Testis (tissue), 3 donors: ENCODE measurements around the gene ELF2. TPM values are rescaled to one million over a fixed set of nuclear protein-coding genes. Genes with fewer than 3 reads are reported as not detected.
"Not testable (repeated sequence)": the region's sequence is repeated elsewhere in the genome, so short reads cannot be mapped to it uniquely, and the experiment has no call there.

Source experiments
- DNase-seq: peaks from one replicate; pipeline ENCODE4 v3.0.0-alpha.2; 2019
- H3K27ac ChIP-seq, 2 donors: fragments of 200-600 bp; sonication (generic); one replicate each; pipeline ENCODE4 v1.5.1; 2019
- H3K27me3 ChIP-seq: fragments of 200-600 bp; sonication (generic); one replicate; pipeline ENCODE4 v1.5.1; 2019
- H3K36me3 ChIP-seq: fragments of 200-600 bp; sonication (generic); one replicate; pipeline ENCODE4 v1.5.1; 2017; ENCODE audit warnings: low read depth; ENCODE audit errors: missing control alignments
- H3K4me1 ChIP-seq: fragments of 200-600 bp; sonication (generic); one replicate; pipeline ENCODE4 v1.5.1; 2019
- H3K4me3 ChIP-seq, 2 donors: fragments of 200-600 bp; sonication (generic); one replicate each; pipeline ENCODE4 v1.5.1; 2017 to 2019
- H3K9me3 ChIP-seq: fragments of 200-600 bp; sonication (generic); one replicate; pipeline ENCODE4 v1.5.1; 2017
- POLR2A ChIP-seq: fragments of 450-650 bp; IDR thresholded peaks from one replicate; pipeline ENCODE4 v1.6.1; 2017; ENCODE audit warnings: antibody characterized with exemption, mild to moderate bottlenecking, moderate library complexity
- WGBS, 2 donors: methylation state at CpG; one replicate each; pipeline ENCODE4 v1.1.5; 2018; 5-methylcytosine and 5-hydroxymethylcytosine counted together
- intact Hi-C: fragments of 100-400 bp; cut with DNase I; formaldehyde crosslinking; loops from one replicate; pipeline ENCODE4 v1.15.1; 2023; ENCODE audit warnings: low total_unique reads
- polyA plus RNA-seq: library from polyadenylated mRNA; stranded (reverse); fragments of 350-450 nt; fragmentation: Illumina TruSeq; extraction: RNeasy Lipid Tissue Mini Kit (QIAGEN cat#74804); gene quantifications from one replicate; pipeline ENCODE4 v1.2.3, GENCODE V29; 2014; ENCODE audit warnings: low read depth, low replicate concordance; ENCODE audit not compliant: insufficient read depth
- total RNA-seq, 2 donors: library from RNA; depleted of rRNA; stranded (reverse); fragments of >200 nt; gene quantifications; one replicate each; pipeline ENCODE4 v1.2.3, GENCODE V29; 2016
- TF ChIP-seq, protein P1 (sequence below), 3 experiments: fragments of 450-650 bp in 2 of 3; fragments of 200-600 bp in 1 of 3; sonication (generic) in 1 of 3; IDR thresholded peaks; one replicate each; pipeline ENCODE4 v1.5.1; 2016 to 2019; ENCODE audit warnings: antibody characterized with exemption in 3 of 3, mild to moderate bottlenecking in 2 of 3, moderate library complexity in 1 of 3

Gene ELF2
- total and polyA plus RNA-seq, 3 donors from 2014 or later = 52.0 to 72.6 (median 53.6) TPM

DNA sequence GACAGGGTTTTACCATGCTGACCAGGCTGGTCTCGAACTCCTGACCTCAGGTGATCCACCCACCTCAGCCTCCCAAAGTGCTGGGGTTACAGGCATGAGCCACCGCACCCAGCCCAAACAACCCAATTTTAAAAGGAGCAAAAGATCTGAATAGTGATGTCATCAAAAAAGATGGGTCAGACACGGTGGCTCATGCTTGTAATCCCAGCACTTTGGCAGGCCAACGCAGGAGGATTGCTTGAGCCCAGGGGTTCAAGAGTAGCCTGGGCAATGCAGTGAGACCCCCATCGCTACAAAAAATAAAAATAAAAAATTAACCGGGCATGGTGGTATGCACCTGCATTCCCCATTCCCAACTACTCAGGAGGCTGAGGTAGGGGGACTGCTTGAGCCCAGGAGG, 6.1 kb downstream of the ELF2 start:
- H3K4me1 ChIP-seq = peaks cover 8% of the 10 kb centered on the region
- no peaks in the 10 kb centered on the region for H3K9me3 ChIP-seq
- DNase-seq = no peak
- intact Hi-C loops = loop anchor here (10.0 kb wide), 1 partner anchor 86 kb away; no protein-coding TSS in a partner anchor
- H3K27ac ChIP-seq = no peak overlapping the region
- no peak for TF ChIP-seq POLR2A
- TF ChIP-seq, protein P1, sequence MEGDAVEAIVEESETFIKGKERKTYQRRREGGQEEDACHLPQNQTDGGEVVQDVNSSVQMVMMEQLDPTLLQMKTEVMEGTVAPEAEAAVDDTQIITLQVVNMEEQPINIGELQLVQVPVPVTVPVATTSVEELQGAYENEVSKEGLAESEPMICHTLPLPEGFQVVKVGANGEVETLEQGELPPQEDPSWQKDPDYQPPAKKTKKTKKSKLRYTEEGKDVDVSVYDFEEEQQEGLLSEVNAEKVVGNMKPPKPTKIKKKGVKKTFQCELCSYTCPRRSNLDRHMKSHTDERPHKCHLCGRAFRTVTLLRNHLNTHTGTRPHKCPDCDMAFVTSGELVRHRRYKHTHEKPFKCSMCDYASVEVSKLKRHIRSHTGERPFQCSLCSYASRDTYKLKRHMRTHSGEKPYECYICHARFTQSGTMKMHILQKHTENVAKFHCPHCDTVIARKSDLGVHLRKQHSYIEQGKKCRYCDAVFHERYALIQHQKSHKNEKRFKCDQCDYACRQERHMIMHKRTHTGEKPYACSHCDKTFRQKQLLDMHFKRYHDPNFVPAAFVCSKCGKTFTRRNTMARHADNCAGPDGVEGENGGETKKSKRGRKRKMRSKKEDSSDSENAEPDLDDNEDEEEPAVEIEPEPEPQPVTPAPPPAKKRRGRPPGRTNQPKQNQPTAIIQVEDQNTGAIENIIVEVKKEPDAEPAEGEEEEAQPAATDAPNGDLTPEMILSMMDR (IDR thresholded peaks at IDR 0.05) = no peak
- 85% methylated on average over 6 of the region's 6 CpGs for WGBS, 2 donors
- no peaks in the 10 kb centered on the region for H3K27me3 ChIP-seq
- no peak overlapping the region for H3K4me3 ChIP-seq
- H3K36me3 ChIP-seq = no peaks in the 10 kb centered on the region

DNA sequence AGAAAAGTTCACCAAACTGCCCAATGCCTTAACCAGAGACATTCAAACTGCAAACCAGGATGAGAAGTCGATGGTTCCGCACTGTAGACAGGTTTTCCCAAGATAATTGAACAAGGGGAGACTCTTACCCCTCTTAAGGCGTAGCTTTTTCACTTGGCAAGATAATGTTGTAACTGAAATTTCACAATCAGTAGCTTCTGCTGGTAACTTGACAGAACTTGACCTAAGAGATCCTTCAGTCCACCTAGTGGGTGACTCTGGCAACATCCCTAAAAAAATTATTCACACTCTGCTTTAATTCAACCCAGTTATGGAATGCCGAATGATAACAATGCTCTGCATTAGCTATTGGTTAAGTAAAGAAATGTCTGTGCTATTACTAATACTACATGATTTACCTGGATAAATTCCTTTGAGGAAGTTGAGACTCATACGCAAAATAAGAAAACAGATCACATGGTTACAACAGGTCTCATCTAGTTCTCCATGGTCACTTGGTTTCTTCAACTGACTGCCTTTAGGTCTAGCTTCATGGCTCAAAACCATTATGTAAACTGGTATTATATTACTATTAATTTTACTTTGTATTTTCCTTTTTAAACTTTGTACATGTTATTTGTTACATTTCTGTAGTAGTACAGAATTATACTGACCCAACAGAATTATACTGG, 9.1 kb downstream of the ELF2 start:
- H3K4me3 ChIP-seq = no peak overlapping the region
- no peaks in the 10 kb centered on the region for H3K9me3 ChIP-seq
- no peaks in the 10 kb centered on the region for H3K36me3 ChIP-seq
- no peak for TF ChIP-seq POLR2A
- TF ChIP-seq, protein P1 (IDR thresholded peaks at IDR 0.05) = peak in 2 of 3 experiments; percentile 33 to 35
- H3K27me3 ChIP-seq = no peaks in the 10 kb centered on the region
- 63 to 69% methylated on average over 5 of the region's 5 CpGs for WGBS, 2 donors
- no peak overlapping the region for H3K27ac ChIP-seq
- no peak for DNase-seq
- intact Hi-C loops = no loop called here
- peaks cover 3% of the 10 kb centered on the region for H3K4me1 ChIP-seq

DNA sequence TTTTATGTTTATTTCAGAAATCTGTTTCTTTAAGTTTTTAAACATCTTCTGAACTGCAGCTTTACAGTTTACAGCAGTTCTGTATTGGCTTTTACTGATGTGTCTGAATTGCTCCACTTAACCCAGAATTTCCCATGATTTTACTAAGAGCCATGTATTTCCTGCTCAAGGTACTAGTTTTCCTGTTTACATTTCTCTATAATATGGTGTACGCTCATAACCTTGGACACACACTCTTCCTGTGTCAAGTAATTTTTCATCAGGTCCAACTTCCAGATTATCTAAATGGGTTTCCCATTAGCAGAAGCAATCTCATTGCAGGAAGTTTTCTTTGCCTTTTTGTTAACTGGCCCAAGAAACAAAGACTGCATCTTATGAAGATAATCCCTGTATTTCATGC, 12.3 kb downstream of the ELF2 start:
- Histone ChIP-seq H3K27me3 (no peaks in the 10 kb centered on the region), H3K27ac (no peak overlapping the region), H3K9me3 (no peaks in the 10 kb centered on the region), H3K36me3 (no peaks in the 10 kb centered on the region), H3K4me3 (no peak overlapping the region), H3K4me1 (peaks cover 3% of the 10 kb centered on the region)
- no peak for DNase-seq
- no peak for TF ChIP-seq POLR2A
- TF ChIP-seq, protein P1 (IDR thresholded peaks at IDR 0.05) = no peak
- intact Hi-C loops = no loop called here
- 87 to 88% methylated on average over 1 of the region's 1 CpG for WGBS, 2 donors

DNA sequence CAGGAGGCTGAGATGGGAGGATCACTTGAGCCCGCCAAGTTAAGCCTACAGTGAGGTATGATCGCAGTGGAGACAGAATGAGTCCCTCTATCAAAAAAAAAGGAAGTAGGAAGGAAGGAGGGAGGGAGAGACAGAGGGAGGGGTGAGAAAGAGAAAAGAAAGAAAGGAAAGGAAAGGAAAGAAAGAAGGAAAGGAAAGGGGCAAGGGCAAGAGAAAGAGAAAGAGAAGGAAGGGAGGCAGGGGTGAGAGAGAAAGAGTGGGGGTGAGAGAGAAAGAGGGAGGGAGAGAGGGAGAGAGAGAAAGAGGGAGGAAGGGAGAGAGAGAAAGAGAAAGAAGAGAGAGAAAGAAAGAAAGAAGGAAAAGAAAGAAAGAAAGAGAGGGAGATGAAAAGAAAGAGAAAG, 13.2 kb downstream of the ELF2 start:
- intact Hi-C loops = no loop called here
- TF ChIP-seq POLR2A = no peak
- TF ChIP-seq, protein P1 (IDR thresholded peaks at IDR 0.05) = no peak
- Histone ChIP-seq H3K27ac (no peak overlapping the region), H3K4me1 (peaks cover 3% of the 10 kb centered on the region), H3K4me3 (no peak overlapping the region), H3K36me3 (no peaks in the 10 kb centered on the region), H3K9me3 (no peaks in the 10 kb centered on the region), H3K27me3 (no peaks in the 10 kb centered on the region)
- 88 to 95% methylated on average over 2 of the region's 2 CpGs for WGBS, 2 donors
- DNase-seq = no peak

DNA sequence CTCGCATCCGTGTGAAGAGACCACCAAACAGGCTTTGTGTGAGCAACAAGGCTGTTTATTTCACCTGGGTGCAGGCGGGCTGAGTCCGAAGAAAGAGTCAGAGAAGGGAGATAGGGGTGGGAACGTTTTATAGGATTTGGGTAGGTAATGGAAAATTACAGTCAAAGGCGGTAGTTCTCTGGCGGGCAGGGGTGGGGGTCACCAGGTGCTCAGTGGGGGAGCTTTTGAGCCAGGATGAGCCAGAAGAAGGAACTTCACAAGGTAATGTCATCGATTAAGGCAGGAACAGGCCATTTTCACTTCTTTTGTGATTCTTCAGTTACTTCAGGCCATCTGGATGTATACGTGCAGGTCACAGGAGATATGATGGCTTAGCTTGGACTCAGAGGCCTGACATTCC, 19.0 kb downstream of the ELF2 start:
- H3K27me3 ChIP-seq, H3K9me3 ChIP-seq, H3K4me3 ChIP-seq, H3K4me1 ChIP-seq, DNase-seq, intact Hi-C loops, H3K36me3 ChIP-seq, H3K27ac ChIP-seq: not testable (repeated sequence)
- 90% methylated on average over 9 of the region's 9 CpGs for WGBS, 2 donors
